CD8-positive, alpha-beta memory T cell (primary cell): ENCODE data around the gene NDUFAF2. TPM values are rescaled to one million over a fixed set of nuclear protein-coding genes. Genes with fewer than 3 reads are reported as not detected.

Experiments
- CTCF ChIA-PET: fragments of 350-600 bp; sonication (Branson Sonifier 250); formaldehyde crosslinking; loops from one replicate; lab custom pipeline; 2021; ENCODE audit warnings: antibody characterized with exemption; lab: Charles Lee
- POLR2A ChIA-PET: fragments of 350-600 bp; sonication (Branson Sonifier 250); formaldehyde crosslinking; loops from one replicate; lab custom pipeline; 2021; ENCODE audit warnings: antibody characterized with exemption; lab: Charles Lee
- DNase-seq, 5 donors: peaks; one replicate each; pipeline versions ENCODE4 v3.0.0 to v3.0.0-alpha.2; 2020 to 2022; ENCODE audit warnings: mixed read lengths in 1 of 5
- H3K27ac ChIP-seq: one replicate; pipeline ENCODE4 v1.7.0; 2013; ENCODE audit warnings: low read depth, mild to moderate bottlenecking, low read length, moderate library complexity
- H3K27me3 ChIP-seq: 2 replicates; pipeline ENCODE4 v1.7.0; 2013; ENCODE audit warnings: low read length, mild to moderate bottlenecking; ENCODE audit not compliant: insufficient read depth, poor library complexity, severe bottlenecking
- H3K36me3 ChIP-seq: 2 replicates; pipeline ENCODE4 v1.7.0; 2013; ENCODE audit warnings: mild to moderate bottlenecking, low read length, moderate library complexity; ENCODE audit not compliant: insufficient read depth
- H3K4me1 ChIP-seq: 2 replicates; pipeline ENCODE4 v1.7.0; 2013; ENCODE audit warnings: mild to moderate bottlenecking, low read length, moderate library complexity; ENCODE audit not compliant: insufficient read depth
- H3K4me3 ChIP-seq: 2 replicates; pipeline ENCODE4 v1.7.0; 2013; ENCODE audit warnings: mild to moderate bottlenecking, low read length
- H3K9me3 ChIP-seq: 2 replicates; pipeline ENCODE4 v1.7.0; 2013; ENCODE audit warnings: mild to moderate bottlenecking, low read length
- H3K27ac Mint-ChIP-seq, 8 donors: one replicate each; pipeline ENCODE4 v1.8.0; 2020 to 2021; ENCODE audit warnings: mixed read lengths in 8 of 8, mild to moderate bottlenecking in 6 of 8, inconsistent platforms in 3 of 8, moderate library complexity in 3 of 8
- H3K27me3 Mint-ChIP-seq, 2 donors: one replicate each; pipeline ENCODE4 v1.8.0; 2020 to 2021; ENCODE audit warnings: mixed read lengths in 2 of 2, mild to moderate bottlenecking in 1 of 2, moderate library complexity in 1 of 2
- H3K36me3 Mint-ChIP-seq, 3 donors: one replicate each; pipeline ENCODE4 v1.8.0; 2020 to 2021; ENCODE audit warnings: mixed read lengths in 3 of 3, inconsistent platforms in 1 of 3, mild to moderate bottlenecking in 1 of 3
- H3K4me1 Mint-ChIP-seq, 3 donors: one replicate each; pipeline ENCODE4 v1.8.0; 2020 to 2021; ENCODE audit warnings: mixed read lengths in 3 of 3, inconsistent platforms in 1 of 3, mild to moderate bottlenecking in 1 of 3
- H3K4me3 Mint-ChIP-seq, 7 donors: one replicate each; pipeline ENCODE4 v1.8.0; 2020 to 2021; ENCODE audit warnings: mixed read lengths in 7 of 7, mild to moderate bottlenecking in 6 of 7, moderate library complexity in 4 of 7, inconsistent platforms in 2 of 7
- H3K9me3 Mint-ChIP-seq, 5 donors: one replicate each; pipeline ENCODE4 v1.8.0; 2020 to 2022; ENCODE audit warnings: mixed read lengths in 5 of 5, mild to moderate bottlenecking in 3 of 5, moderate library complexity in 2 of 5, inconsistent platforms in 1 of 5
- polyA plus RNA-seq: library from polyadenylated mRNA; unstranded; fragments of 300-500 nt; fragmentation: Illumina TruSeq; gene quantifications from one replicate; pipeline ENCODE4 v1.2.3, GENCODE V29; 2021
- total RNA-seq, 2 experiments: library from RNA; stranded (reverse); gene quantifications; one replicate each; pipeline ENCODE4 v1.2.3, GENCODE V29; 2021

Gene NDUFAF2
- total and polyA plus RNA-seq, 3 experiments from 2014 or later: 37.7 to 46.8 (median 43.9) TPM

DNA sequence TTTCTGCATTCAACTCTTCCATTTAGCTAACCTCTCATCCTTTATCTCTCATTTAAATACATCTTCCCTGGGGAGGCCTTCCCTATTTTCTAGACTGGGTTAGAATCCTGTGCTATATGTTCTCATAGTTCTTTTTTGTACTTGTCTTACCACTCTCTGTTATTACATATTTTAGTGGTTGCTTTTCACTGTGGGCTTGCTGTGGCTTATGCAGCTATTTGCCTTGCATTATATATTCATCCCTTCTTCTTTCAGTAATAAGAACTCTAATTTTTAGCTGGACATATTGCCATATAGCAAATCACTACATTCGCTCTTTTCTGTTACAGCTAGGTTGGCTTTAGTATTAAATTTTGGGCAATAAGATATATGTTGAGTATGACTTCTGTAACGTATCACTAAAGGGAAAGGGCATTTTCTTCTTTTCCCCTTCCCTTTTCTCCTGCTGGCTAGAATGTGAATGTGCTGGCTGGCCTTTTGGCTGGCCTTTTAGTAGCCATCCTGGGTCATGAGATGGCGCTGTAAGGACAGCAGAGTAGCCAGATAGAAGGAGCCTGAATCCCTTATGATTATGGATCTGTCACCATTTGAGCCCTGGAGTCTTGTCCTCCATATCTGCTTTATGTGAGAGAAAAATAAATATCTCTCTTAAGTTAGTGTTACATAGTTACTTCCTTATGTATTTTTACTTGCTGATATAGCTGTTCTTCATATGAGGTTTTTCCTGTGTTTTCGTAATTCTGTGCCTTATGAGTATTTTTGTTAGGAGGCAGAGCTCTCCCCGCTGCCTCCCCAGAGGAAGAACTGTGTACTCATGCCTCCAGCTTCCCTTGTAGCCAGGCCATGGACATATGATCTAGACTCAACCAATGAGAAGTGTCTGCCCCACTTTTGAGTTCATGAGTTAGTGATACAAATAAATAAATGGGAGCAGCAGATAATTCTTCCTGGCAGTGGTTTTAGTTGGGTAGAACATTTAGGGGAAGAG is 65.8 kb downstream of the NDUFAF2 start:
- Mint-ChIP-seq H3K4me1 (peaks cover under 1 to 9% (median 3%) of the 10 kb centered on the region in 3 donors), H3K27me3 (no peaks in the 10 kb centered on the region), H3K4me3 (no peak overlapping the region), H3K36me3 (no peaks in the 10 kb centered on the region), H3K27ac (no peak overlapping the region), H3K9me3 (peaks cover 0 to 3% (median 0%) of the 10 kb centered on the region in 5 donors)
- Histone ChIP-seq H3K27ac (no peak overlapping the region), H3K36me3 (no peaks in the 10 kb centered on the region), H3K27me3 (no peaks in the 10 kb centered on the region), H3K9me3 (no peaks in the 10 kb centered on the region), H3K4me3 (no peak overlapping the region), H3K4me1 (no peaks in the 10 kb centered on the region)
- DNase-seq: no peak
- ChIA-PET CTCF (no interaction called here), POLR2A (no interaction called here)

DNA sequence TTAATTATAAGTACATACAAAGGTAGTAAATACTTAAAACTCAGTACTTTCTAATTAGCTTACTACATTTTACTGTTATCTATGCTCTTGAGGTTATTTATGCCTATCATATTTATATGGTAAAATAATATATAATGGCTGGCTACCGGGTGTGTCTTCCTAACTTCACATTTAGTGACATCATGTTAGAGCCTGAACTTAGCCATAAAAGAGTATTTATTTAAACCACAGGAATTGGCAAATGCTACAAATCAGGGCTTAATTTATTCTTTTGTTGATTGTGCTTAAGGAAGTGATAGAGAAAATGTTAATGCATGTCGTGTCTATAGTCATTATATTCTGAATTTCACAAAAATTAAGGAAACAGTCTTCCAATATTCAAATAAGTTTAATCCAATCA is 73.1 kb downstream of the NDUFAF2 start:
- ChIA-PET CTCF (no interaction called here), POLR2A (no interaction called here)
- no peaks in the 10 kb centered on the region for H3K36me3 ChIP-seq
- DNase-seq: no peak
- no peaks in the 10 kb centered on the region for H3K9me3 ChIP-seq
- no peak overlapping the region for H3K27ac Mint-ChIP-seq
- peaks cover 7 to 14% (median 12%) of the 10 kb centered on the region in 3 donors for H3K4me1 Mint-ChIP-seq
- H3K4me1 ChIP-seq: no peaks in the 10 kb centered on the region
- H3K4me3 Mint-ChIP-seq: no peak overlapping the region
- no peak overlapping the region for H3K27ac ChIP-seq
- H3K4me3 ChIP-seq: no peak overlapping the region
- no peaks in the 10 kb centered on the region for H3K27me3 ChIP-seq
- H3K9me3 Mint-ChIP-seq: peaks cover 0 to 6% (median 2%) of the 10 kb centered on the region in 5 donors
- peaks cover 2 to 15% (median 4%) of the 10 kb centered on the region in 3 donors for H3K36me3 Mint-ChIP-seq
- H3K27me3 Mint-ChIP-seq: no peaks in the 10 kb centered on the region

DNA sequence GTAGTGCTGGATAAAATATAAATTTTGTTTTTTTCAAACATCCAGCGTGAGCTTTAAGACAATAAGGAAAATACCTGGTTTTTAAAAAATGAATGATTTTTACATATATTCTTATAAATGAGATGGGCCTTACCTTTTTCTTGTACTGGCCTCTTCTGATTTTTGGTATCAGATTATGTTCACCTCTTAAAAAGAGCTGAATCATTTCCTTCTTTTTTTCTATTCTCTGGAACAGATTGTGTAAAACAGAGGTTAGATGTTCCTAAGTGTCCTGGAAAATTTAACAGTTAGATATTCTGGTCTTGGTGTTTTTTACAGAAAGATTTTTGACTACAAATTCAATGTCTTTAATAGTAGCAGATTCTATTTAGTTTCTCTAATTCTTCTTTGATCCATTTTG is 74.6 kb downstream of the NDUFAF2 start:
- no peak overlapping the region for H3K4me3 ChIP-seq
- POLR2A ChIA-PET: no interaction called here
- H3K4me3 Mint-ChIP-seq: no peak overlapping the region

DNA sequence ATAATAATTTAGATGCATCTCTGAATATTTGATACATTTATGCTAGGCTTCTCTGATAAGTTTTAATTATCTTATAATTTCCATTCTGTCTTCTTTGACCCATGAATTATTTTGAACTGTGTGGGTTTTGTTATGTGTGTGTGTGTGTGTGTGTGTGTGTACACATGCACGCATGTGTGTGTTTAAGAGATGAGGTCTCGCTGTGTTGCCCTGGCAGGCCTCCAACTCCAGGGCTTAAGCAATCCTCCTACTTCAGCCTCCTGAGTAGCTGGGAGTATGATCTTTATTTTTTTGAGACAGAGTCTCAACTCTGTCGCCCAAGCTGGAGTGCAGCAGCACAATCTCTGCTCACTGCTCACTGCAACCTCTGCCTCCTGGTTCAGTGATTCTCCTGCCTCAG is 75.4 kb downstream of the NDUFAF2 start:
- H3K27me3 Mint-ChIP-seq: no peaks in the 10 kb centered on the region
- peaks cover 2 to 15% (median 4%) of the 10 kb centered on the region in 3 donors for H3K36me3 Mint-ChIP-seq
- ChIA-PET CTCF (no interaction called here), POLR2A (no interaction called here)
- no peak overlapping the region for H3K4me3 Mint-ChIP-seq
- no peak overlapping the region for H3K27ac ChIP-seq
- H3K27me3 ChIP-seq: no peaks in the 10 kb centered on the region
- no peaks in the 10 kb centered on the region for H3K4me1 ChIP-seq
- H3K27ac Mint-ChIP-seq: peak overlapping the region in 1 of 8 donors; percentile 56
- no peak for DNase-seq
- peaks cover 13 to 24% (median 13%) of the 10 kb centered on the region in 3 donors for H3K4me1 Mint-ChIP-seq
- no peak overlapping the region for H3K4me3 ChIP-seq
- no peaks in the 10 kb centered on the region for H3K9me3 ChIP-seq
- peaks cover 0 to 6% (median 2%) of the 10 kb centered on the region in 5 donors for H3K9me3 Mint-ChIP-seq
- no peaks in the 10 kb centered on the region for H3K36me3 ChIP-seq

More for the DNA sequence above, 74.6 kb downstream of the NDUFAF2 start:
- Histone ChIP-seq H3K27me3 (no peaks in the 10 kb centered on the region), H3K4me1 (no peaks in the 10 kb centered on the region), H3K27ac (no peak overlapping the region), H3K9me3 (no peaks in the 10 kb centered on the region), H3K36me3 (no peaks in the 10 kb centered on the region)
- Mint-ChIP-seq H3K27ac (no peak overlapping the region), H3K27me3 (no peaks in the 10 kb centered on the region), H3K4me1 (peaks cover 11 to 21% (median 14%) of the 10 kb centered on the region in 3 donors), H3K36me3 (peaks cover 2 to 15% (median 4%) of the 10 kb centered on the region in 3 donors), H3K9me3 (peaks cover 0 to 6% (median 2%) of the 10 kb centered on the region in 5 donors)
- CTCF ChIA-PET: no interaction called here
- DNase-seq: no peak

DNA sequence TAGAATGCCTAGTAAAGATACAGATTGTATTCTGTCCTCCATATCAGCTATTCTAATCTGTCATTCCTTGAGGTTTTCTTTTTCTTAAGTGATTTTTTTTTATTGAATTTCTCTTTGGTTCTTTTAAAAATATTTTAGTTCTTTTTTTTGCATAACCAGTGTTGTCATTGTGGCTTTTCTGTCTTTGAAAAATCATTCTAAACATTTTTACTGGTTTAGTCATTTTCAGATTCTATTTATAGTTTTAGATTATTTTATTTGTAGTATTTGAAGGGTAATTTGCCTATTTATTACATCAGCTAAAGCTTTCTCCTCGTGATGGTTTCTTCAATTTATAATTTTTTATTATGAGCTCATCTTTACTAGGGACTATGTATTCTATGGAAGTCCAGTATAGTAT is 78.1 kb downstream of the NDUFAF2 start:
- Mint-ChIP-seq H3K27me3 (no peaks in the 10 kb centered on the region), H3K4me3 (no peak overlapping the region), H3K27ac (no peak overlapping the region), H3K36me3 (peaks cover 2 to 15% (median 4%) of the 10 kb centered on the region in 3 donors), H3K4me1 (peaks cover 13 to 37% (median 17%) of the 10 kb centered on the region in 3 donors), H3K9me3 (peaks cover 0 to 6% (median 2%) of the 10 kb centered on the region in 5 donors)
- Histone ChIP-seq H3K36me3 (no peaks in the 10 kb centered on the region), H3K27ac (no peak overlapping the region), H3K4me3 (no peak overlapping the region), H3K27me3 (no peaks in the 10 kb centered on the region), H3K9me3 (no peaks in the 10 kb centered on the region), H3K4me1 (no peaks in the 10 kb centered on the region)
- ChIA-PET POLR2A (no interaction called here), CTCF (no interaction called here)
- no peak for DNase-seq

DNA sequence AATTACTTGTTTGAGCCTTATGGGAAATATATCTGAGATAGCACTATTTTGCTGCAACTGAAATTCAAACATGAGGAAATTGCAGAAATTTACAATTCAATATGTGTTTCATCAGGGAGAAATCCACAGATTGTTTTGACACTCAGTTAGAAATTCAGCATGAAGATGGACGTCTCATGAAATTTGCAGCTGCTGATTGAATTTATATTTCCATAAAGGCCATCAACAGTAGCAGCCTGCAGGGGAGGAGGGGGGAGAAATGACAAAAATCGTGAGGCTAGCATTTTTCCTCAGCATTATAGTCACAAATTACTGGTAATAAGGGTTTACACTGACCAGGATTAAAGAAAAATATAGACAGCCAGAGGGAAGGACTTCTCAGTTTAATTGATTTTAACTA is 81.0 kb downstream of the NDUFAF2 start:
- ChIA-PET POLR2A (no interaction called here), CTCF (no interaction called here)
- Mint-ChIP-seq H3K9me3 (peaks cover 0 to 6% (median 2%) of the 10 kb centered on the region in 5 donors), H3K4me3 (no peak overlapping the region), H3K36me3 (peaks cover 2 to 17% (median 4%) of the 10 kb centered on the region in 3 donors), H3K4me1 (peaks cover 13 to 34% (median 15%) of the 10 kb centered on the region in 3 donors), H3K27ac (no peak overlapping the region), H3K27me3 (no peaks in the 10 kb centered on the region)
- no peaks in the 10 kb centered on the region for H3K36me3 ChIP-seq
- H3K9me3 ChIP-seq: no peaks in the 10 kb centered on the region
- no peaks in the 10 kb centered on the region for H3K4me1 ChIP-seq
- no peak for DNase-seq
- no peak overlapping the region for H3K4me3 ChIP-seq
- H3K27ac ChIP-seq: no peak overlapping the region
- H3K27me3 ChIP-seq: no peaks in the 10 kb centered on the region

DNA sequence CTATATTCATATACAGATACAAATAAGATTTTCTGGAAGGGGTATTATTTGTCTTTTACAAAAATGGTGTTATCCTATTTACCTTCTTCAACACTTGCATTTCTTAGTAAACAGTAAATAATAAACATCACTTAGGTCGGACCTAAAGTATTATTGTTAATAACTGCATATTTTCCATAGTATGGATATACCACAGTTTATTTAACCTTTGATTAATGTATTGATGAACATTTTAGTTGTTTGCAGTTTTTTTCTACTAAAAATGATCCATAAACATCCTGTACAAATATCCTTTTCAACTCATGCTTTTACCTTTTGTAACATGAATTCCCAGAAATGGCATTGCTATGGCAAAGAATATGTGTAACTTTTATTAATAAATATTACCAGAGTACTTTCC is 83.4 kb downstream of the NDUFAF2 start:
- Histone ChIP-seq H3K4me3 (no peak overlapping the region), H3K4me1 (no peaks in the 10 kb centered on the region), H3K27me3 (no peaks in the 10 kb centered on the region), H3K9me3 (no peaks in the 10 kb centered on the region), H3K36me3 (no peaks in the 10 kb centered on the region), H3K27ac (no peak overlapping the region)
- H3K4me3 Mint-ChIP-seq: no peak overlapping the region
- DNase-seq: no peak
- H3K27ac Mint-ChIP-seq: no peak overlapping the region
- ChIA-PET CTCF (no interaction called here), POLR2A (no interaction called here)
- H3K27me3 Mint-ChIP-seq: no peaks in the 10 kb centered on the region
- H3K4me1 Mint-ChIP-seq: peaks cover 6 to 29% (median 10%) of the 10 kb centered on the region in 3 donors
- peaks cover 0 to 7% (median 0%) of the 10 kb centered on the region in 5 donors for H3K9me3 Mint-ChIP-seq
- H3K36me3 Mint-ChIP-seq: peaks cover 0 to 16% (median 3%) of the 10 kb centered on the region in 3 donors

DNA sequence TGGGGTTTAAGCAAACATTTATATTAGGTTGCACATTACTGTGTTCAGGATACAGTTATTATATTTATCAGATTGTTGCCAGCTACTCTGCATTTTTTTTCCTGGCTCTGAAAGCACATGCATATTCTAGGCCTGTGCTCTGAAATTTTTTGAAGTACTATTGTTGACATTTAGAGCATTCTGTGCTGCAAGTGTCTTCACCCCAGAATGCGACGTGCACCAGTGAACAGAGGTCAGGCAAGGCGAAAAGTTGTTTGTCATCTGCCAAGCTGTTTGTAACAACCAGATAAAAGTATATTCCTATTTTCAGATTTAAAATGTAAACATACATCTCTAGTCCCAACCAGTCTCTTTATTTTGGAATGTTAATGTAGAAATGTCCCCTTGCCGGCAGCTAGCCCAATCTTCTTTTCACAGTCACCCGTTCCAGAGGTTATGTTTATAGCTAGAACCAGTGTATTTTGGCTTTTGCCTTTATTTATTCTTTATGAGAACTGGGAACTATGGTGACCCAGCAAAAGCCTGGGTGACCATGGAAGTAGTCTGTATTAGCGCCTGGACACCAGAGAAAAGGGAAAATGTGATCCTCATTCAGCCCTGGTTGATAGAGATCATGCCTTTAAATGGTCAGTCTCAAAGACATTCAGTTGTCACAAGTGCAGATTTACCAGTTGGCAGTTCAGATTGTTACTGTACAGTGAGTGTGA is 84.6 kb downstream of the NDUFAF2 start:
- DNase-seq: no peak
- H3K27ac Mint-ChIP-seq: no peak overlapping the region
- Histone ChIP-seq H3K27ac (no peak overlapping the region), H3K9me3 (no peaks in the 10 kb centered on the region), H3K36me3 (no peaks in the 10 kb centered on the region), H3K4me1 (no peaks in the 10 kb centered on the region), H3K4me3 (no peak overlapping the region), H3K27me3 (no peaks in the 10 kb centered on the region)
- H3K4me1 Mint-ChIP-seq: peaks cover 0 to 21% (median 6%) of the 10 kb centered on the region in 3 donors
- no peaks in the 10 kb centered on the region for H3K27me3 Mint-ChIP-seq
- peaks cover 0 to 7% (median 0%) of the 10 kb centered on the region in 5 donors for H3K9me3 Mint-ChIP-seq
- H3K4me3 Mint-ChIP-seq: no peak overlapping the region
- peaks cover 0 to 16% (median 3%) of the 10 kb centered on the region in 3 donors for H3K36me3 Mint-ChIP-seq
- ChIA-PET POLR2A (no interaction called here), CTCF (no interaction called here)
